AG04450 (cell line): ENCODE measurements around the gene HK3. TPM values are rescaled to one million over a fixed set of nuclear protein-coding genes. Genes with fewer than 3 reads are reported as not detected.

Source experiments
- CTCF ChIA-PET: fragments of 300-600, 350-600 bp; formaldehyde crosslinking; extraction: SDS; loops from one replicate; lab custom pipeline; 2022; ENCODE audit warnings: antibody characterized with exemption, inconsistent platforms; lab: Charles Lee
- POLR2A ChIA-PET: fragments of 350-600 bp; formaldehyde crosslinking; extraction: SDS; loops from one replicate; lab custom pipeline; 2021; ENCODE audit warnings: antibody characterized with exemption, inconsistent platforms; lab: Yijun Ruan, JAX
- DNase-seq: peaks from one replicate; pipeline ENCODE4 v3.0.0-alpha.2; 2011; ENCODE audit warnings: low read depth, low spot score
- H3K27ac ChIP-seq: one replicate; pipeline ENCODE4 v1.5.1; 2012; ENCODE audit warnings: low read depth, low read length, control low read depth
- H3K27me3 ChIP-seq: one replicate; pipeline ENCODE4 v1.6.0; 2012; ENCODE audit warnings: low read length; ENCODE audit not compliant: control insufficient read depth, insufficient read depth
- H3K4me3 ChIP-seq: 2 replicates; pipeline ENCODE4 v1.5.1; 2011; ENCODE audit warnings: mild to moderate bottlenecking, low read depth, low read length, control low read depth
- H3K9me3 ChIP-seq: 2 replicates; pipeline ENCODE4 v1.5.1; 2012; ENCODE audit warnings: low read length; ENCODE audit not compliant: control insufficient read depth, insufficient read depth
- polyA plus RNA-seq: library from polyadenylated mRNA; depleted of rRNA; stranded (reverse); fragments of >200 nt; gene quantifications from 2 replicates; pipeline ENCODE4 v1.2.3, GENCODE V29; 2011
- TF ChIP-seq, protein P1 (sequence below): IDR thresholded peaks from 2 replicates; pipeline ENCODE4 v1.5.1; 2011; ENCODE audit warnings: low read depth, low read length, control low read depth, inconsistent platforms

Gene HK3
- polyA plus RNA-seq, 1 experiment: not detected

DNA sequence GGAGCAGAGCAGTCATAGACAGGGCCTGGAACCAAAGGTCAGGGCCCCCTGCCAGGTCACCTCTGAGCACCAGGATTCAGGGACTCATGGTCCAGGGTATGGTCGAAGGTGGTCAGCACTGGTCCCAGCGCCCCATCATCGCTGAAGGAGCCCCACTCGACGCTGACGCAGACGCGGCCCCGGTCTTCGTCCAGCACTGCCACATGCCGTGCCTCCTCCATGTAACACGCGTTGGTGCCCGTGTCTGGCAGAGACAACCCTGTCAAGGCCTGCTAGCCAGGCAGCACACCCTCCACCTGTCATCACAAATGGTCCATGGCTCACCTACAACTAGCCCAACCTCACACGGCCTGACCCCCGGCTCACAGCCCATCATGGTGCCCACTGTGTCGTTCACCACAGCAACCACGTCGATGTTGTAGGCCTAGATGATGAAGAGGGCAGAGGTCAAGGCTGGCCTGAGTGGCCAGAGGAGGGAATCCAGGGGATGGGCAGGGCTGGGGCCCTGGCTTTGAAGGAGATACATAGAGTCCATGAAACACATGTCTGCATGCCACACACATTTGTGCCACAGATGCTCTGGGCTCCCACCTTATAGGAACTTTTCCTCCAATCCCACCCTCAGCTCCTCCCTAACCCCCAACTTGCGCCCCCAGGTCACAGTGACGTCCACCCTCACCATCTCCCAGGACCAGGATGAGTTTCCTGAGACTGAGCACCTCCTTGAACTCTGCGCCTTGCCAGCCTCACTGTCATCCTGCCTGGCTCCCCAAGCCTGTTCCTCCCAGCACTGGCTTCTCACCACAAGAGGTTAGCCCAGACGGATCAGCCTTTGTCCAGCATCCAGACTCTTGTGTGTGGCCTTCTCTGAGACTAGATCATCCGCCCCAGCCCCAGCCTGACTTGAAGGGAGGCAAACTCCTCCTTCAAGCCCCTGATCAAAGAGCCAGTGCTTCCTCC is 9.5 kb downstream of the HK3 start:
- DNase-seq: no peak
- no peak overlapping the region for H3K27ac ChIP-seq
- ChIA-PET CTCF (no interaction called here), POLR2A (no interaction called here)
- H3K27me3 ChIP-seq: peaks cover 37% of the 10 kb centered on the region
- no peaks in the 10 kb centered on the region for H3K9me3 ChIP-seq
- no peak overlapping the region for H3K4me3 ChIP-seq
- TF ChIP-seq, protein P1, sequence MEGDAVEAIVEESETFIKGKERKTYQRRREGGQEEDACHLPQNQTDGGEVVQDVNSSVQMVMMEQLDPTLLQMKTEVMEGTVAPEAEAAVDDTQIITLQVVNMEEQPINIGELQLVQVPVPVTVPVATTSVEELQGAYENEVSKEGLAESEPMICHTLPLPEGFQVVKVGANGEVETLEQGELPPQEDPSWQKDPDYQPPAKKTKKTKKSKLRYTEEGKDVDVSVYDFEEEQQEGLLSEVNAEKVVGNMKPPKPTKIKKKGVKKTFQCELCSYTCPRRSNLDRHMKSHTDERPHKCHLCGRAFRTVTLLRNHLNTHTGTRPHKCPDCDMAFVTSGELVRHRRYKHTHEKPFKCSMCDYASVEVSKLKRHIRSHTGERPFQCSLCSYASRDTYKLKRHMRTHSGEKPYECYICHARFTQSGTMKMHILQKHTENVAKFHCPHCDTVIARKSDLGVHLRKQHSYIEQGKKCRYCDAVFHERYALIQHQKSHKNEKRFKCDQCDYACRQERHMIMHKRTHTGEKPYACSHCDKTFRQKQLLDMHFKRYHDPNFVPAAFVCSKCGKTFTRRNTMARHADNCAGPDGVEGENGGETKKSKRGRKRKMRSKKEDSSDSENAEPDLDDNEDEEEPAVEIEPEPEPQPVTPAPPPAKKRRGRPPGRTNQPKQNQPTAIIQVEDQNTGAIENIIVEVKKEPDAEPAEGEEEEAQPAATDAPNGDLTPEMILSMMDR: no peak

DNA sequence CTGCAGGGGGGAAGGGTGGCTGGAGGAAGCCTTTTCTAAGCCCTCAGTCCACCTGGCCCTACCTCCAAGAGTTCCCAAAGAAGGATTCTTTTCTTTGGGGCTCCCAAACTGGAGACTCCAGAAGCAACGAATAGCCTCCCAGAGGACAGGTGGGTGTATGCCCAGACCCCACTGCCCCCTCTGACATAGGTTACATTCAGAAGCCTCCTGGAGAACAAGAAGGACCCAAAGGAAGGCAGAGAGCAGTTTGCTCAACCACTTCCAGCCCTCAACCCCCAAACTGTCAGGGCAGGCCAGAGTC is 10.3 kb downstream of the HK3 start:
- no peak overlapping the region for H3K27ac ChIP-seq
- peaks cover 38% of the 10 kb centered on the region for H3K27me3 ChIP-seq
- TF ChIP-seq, protein P1: no peak
- no peak overlapping the region for H3K4me3 ChIP-seq
- ChIA-PET POLR2A (no interaction called here), CTCF (no interaction called here)
- DNase-seq: no peak
- no peaks in the 10 kb centered on the region for H3K9me3 ChIP-seq

DNA sequence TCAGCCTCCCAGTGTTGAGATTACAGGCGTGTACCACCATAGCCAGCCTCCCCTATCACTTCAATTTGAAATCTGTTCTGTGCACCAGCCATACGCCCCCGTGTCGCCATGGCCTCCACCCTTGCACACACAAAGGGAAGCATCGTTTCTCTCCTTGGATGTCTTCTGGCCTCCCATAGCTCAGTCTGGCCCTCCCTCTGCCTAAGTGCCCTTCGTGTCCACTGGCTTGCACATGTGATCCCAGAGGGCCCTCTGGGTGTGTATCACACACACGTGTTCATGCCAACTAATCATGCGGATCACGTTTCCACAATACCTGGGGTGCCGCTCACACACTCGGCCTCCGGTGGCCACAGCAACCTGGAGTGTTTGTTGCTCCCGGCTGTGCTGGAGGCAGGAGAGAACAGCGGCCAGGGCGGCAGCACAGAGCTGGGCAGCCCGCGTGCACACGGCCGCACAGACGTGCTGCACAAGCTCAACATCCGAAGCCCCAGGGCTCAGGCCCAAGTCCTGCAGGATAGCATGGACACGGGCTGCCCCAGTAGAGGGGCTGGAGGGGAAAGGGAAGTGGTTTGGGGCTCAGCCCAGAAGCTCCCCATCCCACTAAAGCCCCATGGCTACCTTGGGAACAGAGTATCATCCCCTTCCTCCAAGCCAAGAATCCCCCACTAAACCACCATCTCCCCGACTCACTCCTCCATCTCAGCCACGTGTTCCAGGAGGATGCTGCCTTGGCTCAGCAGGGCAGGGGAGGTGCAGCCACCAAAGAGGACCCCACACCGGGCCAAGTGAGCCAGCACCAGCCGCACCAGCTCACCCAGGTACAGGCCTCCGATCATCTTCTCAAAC is 10.9 kb downstream of the HK3 start:
- no peak for DNase-seq
- POLR2A ChIA-PET: no interaction called here
- Histone ChIP-seq H3K9me3 (no peaks in the 10 kb centered on the region), H3K4me3 (no peak overlapping the region), H3K27ac (no peak overlapping the region), H3K27me3 (peaks cover 37% of the 10 kb centered on the region)
- CTCF ChIA-PET: interaction anchor here (0.6 to 1.0 kb wide), 2 partner anchors 27 to 227 kb away, joined by 3 read pairs; no protein-coding TSS in a partner anchor
- TF ChIP-seq, protein P1: no peak

DNA sequence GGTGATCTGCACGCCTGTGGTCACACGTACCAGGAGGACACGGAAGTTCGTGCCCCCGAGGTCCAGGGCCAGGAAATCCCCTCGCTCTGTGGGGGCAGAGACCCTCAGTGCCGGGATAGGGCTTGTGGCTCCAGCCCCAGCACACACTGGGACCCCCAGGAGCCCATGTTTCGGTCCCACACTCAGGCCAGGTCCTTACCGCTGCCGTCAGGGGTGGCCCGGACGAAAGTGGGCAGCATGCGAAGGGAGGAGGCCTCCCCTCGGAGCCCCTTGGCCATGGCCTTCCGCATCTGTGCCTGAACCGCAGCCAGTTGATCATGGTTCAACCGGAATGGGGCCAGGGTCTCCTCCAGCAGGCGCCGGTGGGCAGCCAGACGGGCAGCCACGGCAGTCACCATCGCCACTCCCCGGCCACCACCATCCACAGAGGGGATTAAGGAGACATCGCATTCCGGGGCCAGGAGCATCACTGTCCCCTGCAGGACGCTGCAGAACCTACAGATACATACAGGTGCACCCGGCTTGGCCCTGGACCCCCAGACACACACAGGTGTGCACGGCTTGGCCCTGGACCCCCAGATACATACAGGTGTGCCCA is 11.8 kb downstream of the HK3 start:
- TF ChIP-seq, protein P1: no peak
- H3K9me3 ChIP-seq: no peaks in the 10 kb centered on the region
- CTCF ChIA-PET: interaction anchor here (0.6 to 1.0 kb wide), 2 partner anchors 26 to 227 kb away, joined by 3 read pairs; no protein-coding TSS in a partner anchor
- H3K27ac ChIP-seq: no peak overlapping the region
- no peak for DNase-seq
- no peak overlapping the region for H3K4me3 ChIP-seq
- POLR2A ChIA-PET: no interaction called here
- H3K27me3 ChIP-seq: peaks cover 36% of the 10 kb centered on the region
